Calu3 (cell line): ENCODE results near the gene RAB4B. TPM values are rescaled to one million over a fixed set of nuclear protein-coding genes. Genes with fewer than 3 reads are reported as not detected.

Experiments
- BruUV-seq: library from RNA; stranded (reverse); fragments of 400-500 nt; replicated peaks from 2 replicates; lab custom pipeline; 2021; lab: Mats Ljungman, UMichigan
- CTCF ChIA-PET: fragments of 300-600 bp; sonication (Branson Sonifier 250); formaldehyde crosslinking; loops from one replicate; lab custom pipeline; 2022; ENCODE audit warnings: antibody characterized with exemption; lab: Charles Lee
- DNase-seq: peaks from one replicate; pipeline ENCODE4 v3.0.0; 2022
- H3K27ac Mint-ChIP-seq: one replicate; pipeline ENCODE4 v1.8.0; 2022; ENCODE audit warnings: mixed read lengths; ENCODE audit not compliant: unreplicated experiment
- H3K27me3 Mint-ChIP-seq: one replicate; pipeline ENCODE4 v1.8.0; 2022; ENCODE audit warnings: mixed read lengths; ENCODE audit not compliant: unreplicated experiment
- H3K36me3 Mint-ChIP-seq: one replicate; pipeline ENCODE4 v1.8.0; 2022; ENCODE audit warnings: mild to moderate bottlenecking, moderate library complexity, mixed read lengths; ENCODE audit not compliant: insufficient read depth, unreplicated experiment
- H3K4me1 Mint-ChIP-seq: one replicate; pipeline ENCODE4 v1.8.0; 2022; ENCODE audit warnings: mild to moderate bottlenecking, low read depth, mixed read lengths; ENCODE audit not compliant: unreplicated experiment
- H3K4me3 Mint-ChIP-seq: one replicate; pipeline ENCODE4 v1.8.0; 2022; ENCODE audit warnings: mild to moderate bottlenecking, low read depth, moderate library complexity, mixed read lengths; ENCODE audit not compliant: unreplicated experiment
- H3K9me3 Mint-ChIP-seq: one replicate; pipeline ENCODE4 v1.8.0; 2022; ENCODE audit warnings: low read depth, mixed read lengths; ENCODE audit not compliant: unreplicated experiment
- intact Hi-C: fragments of 100-400 bp; cut with micrococcal nuclease; formaldehyde crosslinking; loops from one replicate; pipeline ENCODE4 v1.10.0; 2022; ENCODE audit not compliant: unreplicated experiment
- total RNA-seq: library from RNA; stranded (reverse); gene quantifications from 2 replicates; pipeline ENCODE4 v1.2.3, GENCODE V29; 2022
- TF ChIP-seq, protein P1 (sequence below): fragments of 200-600 bp; IDR thresholded peaks from one replicate; pipeline ENCODE4 v1.8.0; 2022; ENCODE audit warnings: antibody characterized with exemption; ENCODE audit not compliant: unreplicated experiment

The RAB4B gene
- total RNA-seq, 1 experiment from 2014 or later: 22.7 TPM

GRCh38 chr19:40804783-40805242 is 26.8 kb downstream of the RAB4B start:
- Mint-ChIP-seq H3K9me3 (no peaks in the 10 kb centered on the region), H3K27ac (no peak overlapping the region), H3K4me1 (peaks cover 81% of the 10 kb centered on the region), H3K4me3 (no peak overlapping the region), H3K27me3 (no peaks in the 10 kb centered on the region), H3K36me3 (peaks cover 89% of the 10 kb centered on the region)
- CTCF ChIA-PET: interaction anchor here (0.6 kb wide), 1 partner anchor 52 kb away, joined by 3 read pairs; no protein-coding TSS in a partner anchor
- TF ChIP-seq, protein P1, sequence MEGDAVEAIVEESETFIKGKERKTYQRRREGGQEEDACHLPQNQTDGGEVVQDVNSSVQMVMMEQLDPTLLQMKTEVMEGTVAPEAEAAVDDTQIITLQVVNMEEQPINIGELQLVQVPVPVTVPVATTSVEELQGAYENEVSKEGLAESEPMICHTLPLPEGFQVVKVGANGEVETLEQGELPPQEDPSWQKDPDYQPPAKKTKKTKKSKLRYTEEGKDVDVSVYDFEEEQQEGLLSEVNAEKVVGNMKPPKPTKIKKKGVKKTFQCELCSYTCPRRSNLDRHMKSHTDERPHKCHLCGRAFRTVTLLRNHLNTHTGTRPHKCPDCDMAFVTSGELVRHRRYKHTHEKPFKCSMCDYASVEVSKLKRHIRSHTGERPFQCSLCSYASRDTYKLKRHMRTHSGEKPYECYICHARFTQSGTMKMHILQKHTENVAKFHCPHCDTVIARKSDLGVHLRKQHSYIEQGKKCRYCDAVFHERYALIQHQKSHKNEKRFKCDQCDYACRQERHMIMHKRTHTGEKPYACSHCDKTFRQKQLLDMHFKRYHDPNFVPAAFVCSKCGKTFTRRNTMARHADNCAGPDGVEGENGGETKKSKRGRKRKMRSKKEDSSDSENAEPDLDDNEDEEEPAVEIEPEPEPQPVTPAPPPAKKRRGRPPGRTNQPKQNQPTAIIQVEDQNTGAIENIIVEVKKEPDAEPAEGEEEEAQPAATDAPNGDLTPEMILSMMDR: no peak
- intact Hi-C loops: loop anchor here (5.0 kb wide), 1 partner anchor 143 kb away; no protein-coding TSS in a partner anchor
- DNase-seq: no peak
- no TSS peak for BruUV-seq

DNA sequence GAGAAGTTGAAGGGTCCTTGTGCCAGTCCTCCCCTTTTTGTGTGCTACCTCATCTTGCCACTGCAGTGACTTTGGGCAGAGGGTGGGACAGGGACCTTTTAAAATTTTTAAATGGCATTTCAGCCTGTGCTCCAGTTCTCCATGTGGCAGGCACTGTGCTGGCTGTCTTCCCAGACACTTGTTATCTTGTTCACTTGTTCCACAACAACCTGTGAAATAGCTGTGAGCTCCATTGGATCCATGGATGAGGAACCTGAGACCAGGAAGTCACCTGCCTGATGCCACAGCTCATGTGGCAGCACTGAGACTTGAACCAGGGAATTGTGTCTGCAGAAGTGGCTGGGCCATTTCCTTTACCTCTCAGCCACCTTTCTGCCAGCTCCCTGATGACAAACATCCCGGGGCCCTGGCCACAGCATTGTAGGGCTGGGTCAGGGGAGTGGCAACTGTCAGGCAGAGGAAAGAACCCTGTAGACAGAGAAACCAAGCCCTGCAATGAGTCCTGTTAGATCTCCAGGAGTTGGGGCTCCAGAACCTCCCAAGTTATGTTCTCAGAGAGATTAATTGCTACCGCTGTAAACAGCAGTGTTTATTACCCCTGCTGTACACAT is 27.3 kb downstream of the RAB4B start:
- Mint-ChIP-seq H3K4me3 (no peak overlapping the region), H3K36me3 (peaks cover 89% of the 10 kb centered on the region), H3K27ac (no peak overlapping the region), H3K4me1 (peaks cover 78% of the 10 kb centered on the region), H3K9me3 (no peaks in the 10 kb centered on the region), H3K27me3 (no peaks in the 10 kb centered on the region)
- CTCF ChIA-PET: no interaction called here
- TF ChIP-seq, protein P1: no peak
- intact Hi-C loops: loop anchor here (5.0 kb wide), 1 partner anchor 143 kb away; no protein-coding TSS in a partner anchor
- DNase-seq: no peak
- BruUV-seq: no TSS peak

GRCh38 chr19:40806423-40807146 is 28.5 kb downstream of the RAB4B start:
- Mint-ChIP-seq H3K4me1 (peaks cover 75% of the 10 kb centered on the region), H3K27ac (peak overlapping the region; percentile 36), H3K27me3 (no peaks in the 10 kb centered on the region), H3K36me3 (peaks cover 89% of the 10 kb centered on the region), H3K4me3 (no peak overlapping the region), H3K9me3 (no peaks in the 10 kb centered on the region)
- intact Hi-C loops: loop anchor here (5.0 kb wide), 1 partner anchor 144 kb away; no protein-coding TSS in a partner anchor
- CTCF ChIA-PET: no interaction called here
- DNase-seq: no peak
- TF ChIP-seq, protein P1: peak; percentile 15
- BruUV-seq: no TSS peak

DNA sequence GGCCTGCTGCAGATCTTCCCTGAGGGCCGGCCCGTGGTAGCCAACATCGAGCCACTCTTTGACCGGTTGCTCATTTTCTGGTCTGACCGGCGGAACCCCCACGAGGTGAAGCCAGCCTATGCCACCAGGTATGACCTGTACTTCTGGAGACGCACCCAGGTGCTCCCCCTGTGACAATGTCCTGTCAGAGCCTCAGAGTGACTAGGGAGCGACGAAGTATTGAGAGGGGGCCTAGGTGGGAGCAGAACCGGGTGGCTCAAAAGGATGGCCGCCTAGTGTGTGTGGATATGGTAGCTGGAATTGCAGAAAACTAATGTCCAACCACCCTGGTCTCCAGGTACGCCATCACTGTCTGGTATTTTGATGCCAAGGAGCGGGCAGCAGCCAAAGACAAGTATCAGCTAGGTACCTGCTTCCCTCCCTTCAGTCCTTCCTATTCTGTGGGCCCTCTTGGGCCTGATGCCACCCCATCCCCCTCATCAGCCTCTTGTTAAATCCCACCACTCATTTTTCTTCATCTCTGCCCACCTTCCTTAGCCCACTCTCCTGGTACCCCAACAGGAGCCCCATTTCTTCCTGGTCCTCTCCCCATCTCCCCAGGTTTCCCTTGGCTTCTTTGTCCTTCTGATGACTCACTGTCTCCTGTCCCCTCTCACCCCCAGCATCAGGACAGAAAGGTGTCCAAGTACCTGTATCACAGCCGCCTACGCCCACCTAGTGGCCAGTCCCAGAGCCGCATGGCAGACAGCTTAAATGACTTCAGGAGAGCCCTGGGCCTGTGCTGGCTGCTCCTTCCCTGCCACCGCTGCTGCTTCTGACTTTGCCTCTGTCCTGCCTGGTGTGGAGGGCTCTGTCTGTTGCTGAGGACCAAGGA is 29.3 kb downstream of the RAB4B start:
- BruUV-seq: no TSS peak
- Mint-ChIP-seq H3K36me3 (peaks cover 91% of the 10 kb centered on the region), H3K4me1 (peaks cover 70% of the 10 kb centered on the region), H3K27me3 (no peaks in the 10 kb centered on the region), H3K9me3 (no peaks in the 10 kb centered on the region), H3K27ac (peak overlapping the region; percentile 72), H3K4me3 (peak overlapping the region; percentile 7)
- TF ChIP-seq, protein P1: peak; percentile 41
- peak; percentile 78 for DNase-seq
- intact Hi-C loops: loop anchor here (5.0 kb wide), 1 partner anchor 145 kb away; no protein-coding TSS in a partner anchor
- CTCF ChIA-PET: interaction anchor here (1.0 kb wide), 2 partner anchors 29 to 83 kb away, joined by 3 to 4 read pairs; partner anchors contain the start of gene RAB4B
